IgD-negative memory B cell (primary cell): ENCODE data around the gene MAP4K2. TPM values are rescaled to one million over a fixed set of nuclear protein-coding genes. Genes with fewer than 3 reads are reported as not detected.

ENCODE experiments used
- H3K27ac Mint-ChIP-seq, 3 donors: one replicate each; pipeline ENCODE4 v1.8.0; 2020 to 2022; ENCODE audit warnings: mild to moderate bottlenecking in 3 of 3, mixed read lengths in 3 of 3, moderate library complexity in 1 of 3
- H3K27me3 Mint-ChIP-seq: one replicate; pipeline ENCODE4 v1.8.0; 2021; ENCODE audit warnings: mixed read lengths
- H3K36me3 Mint-ChIP-seq: one replicate; pipeline ENCODE4 v1.8.0; 2020; ENCODE audit warnings: mild to moderate bottlenecking, mixed read lengths
- H3K4me1 Mint-ChIP-seq, 3 donors: one replicate each; pipeline ENCODE4 v1.8.0; 2020 to 2022; ENCODE audit warnings: mixed read lengths in 3 of 3, mild to moderate bottlenecking in 1 of 3
- H3K4me3 Mint-ChIP-seq, 4 donors: one replicate each; pipeline ENCODE4 v1.8.0; 2020 to 2022; ENCODE audit warnings: mild to moderate bottlenecking in 4 of 4, mixed read lengths in 4 of 4, moderate library complexity in 3 of 4
- H3K9me3 Mint-ChIP-seq, 3 donors: one replicate each; pipeline ENCODE4 v1.8.0; 2020 to 2021; ENCODE audit warnings: mixed read lengths in 3 of 3, mild to moderate bottlenecking in 1 of 3
- polyA plus RNA-seq: library from polyadenylated mRNA; unstranded; fragments of 300-500 nt; fragmentation: Illumina TruSeq; gene quantifications from one replicate; pipeline ENCODE4 v1.2.3, GENCODE V29; 2021

The MAP4K2 gene
- polyA plus RNA-seq, 1 donor from 2014 or later: 68.1 TPM

- peak overlapping the region in 3 of 4 donors; percentile 89 to 93 (median 90) for H3K4me3 Mint-ChIP-seq
- H3K9me3 Mint-ChIP-seq: no peaks in the 10 kb centered on the region
- peaks cover 3% of the 10 kb centered on the region for H3K27me3 Mint-ChIP-seq
- peaks cover 45 to 58% (median 50%) of the 10 kb centered on the region in 3 donors for H3K4me1 Mint-ChIP-seq
- H3K36me3 Mint-ChIP-seq: peaks cover 17% of the 10 kb centered on the region
- peak overlapping the region; percentile 95 to 99 (median 96) for H3K27ac Mint-ChIP-seq
These were observed 37.6 kb downstream of the MAP4K2 start for GRCh38 chr11:64765291-64765850.

- H3K9me3 Mint-ChIP-seq: no peaks in the 10 kb centered on the region
- peaks cover 3% of the 10 kb centered on the region for H3K27me3 Mint-ChIP-seq
- peaks cover 45 to 62% (median 54%) of the 10 kb centered on the region in 3 donors for H3K4me1 Mint-ChIP-seq
- peaks cover 15% of the 10 kb centered on the region for H3K36me3 Mint-ChIP-seq
- H3K27ac Mint-ChIP-seq: peak overlapping the region; percentile 95 to 99 (median 96)
- H3K4me3 Mint-ChIP-seq: peak overlapping the region; percentile 68 to 93 (median 90)
These were observed 38.3 kb downstream of the MAP4K2 start for GRCh38 chr11:64764753-64765152.

- Mint-ChIP-seq H3K36me3 (peaks cover 11% of the 10 kb centered on the region), H3K4me3 (peak overlapping the region; percentile 68 to 93 (median 90)), H3K27me3 (peaks cover 3% of the 10 kb centered on the region)
These were observed 38.9 kb downstream of the MAP4K2 start for GRCh38 chr11:64764040-64764611.

GRCh38 chr11:64763526-64764039 lies 39.4 kb downstream of the MAP4K2 start:
- Mint-ChIP-seq H3K27ac (peak overlapping the region; percentile 95 to 99 (median 99)), H3K9me3 (no peaks in the 10 kb centered on the region), H3K27me3 (peaks cover 3% of the 10 kb centered on the region), H3K36me3 (peaks cover 11% of the 10 kb centered on the region), H3K4me1 (peaks cover 45 to 60% (median 48%) of the 10 kb centered on the region in 3 donors), H3K4me3 (peak overlapping the region; percentile 68 to 93 (median 90))

More at GRCh38 chr11:64764040-64764611, 38.9 kb downstream of the MAP4K2 start:
- H3K4me1 Mint-ChIP-seq: peaks cover 45 to 62% (median 49%) of the 10 kb centered on the region in 3 donors
- H3K9me3 Mint-ChIP-seq: no peaks in the 10 kb centered on the region
- peak overlapping the region; percentile 95 to 99 (median 96) for H3K27ac Mint-ChIP-seq

GRCh38 chr11:64762674-64763525 lies 40.1 kb downstream of the MAP4K2 start:
- peaks cover 11% of the 10 kb centered on the region for H3K36me3 Mint-ChIP-seq
- peak overlapping the region; percentile 95 to 99 (median 99) for H3K27ac Mint-ChIP-seq
- H3K27me3 Mint-ChIP-seq: peaks cover 3% of the 10 kb centered on the region
- no peaks in the 10 kb centered on the region for H3K9me3 Mint-ChIP-seq
- peaks cover 44 to 54% (median 44%) of the 10 kb centered on the region in 3 donors for H3K4me1 Mint-ChIP-seq
- H3K4me3 Mint-ChIP-seq: peak overlapping the region; percentile 62 to 91 (median 76)

- peaks cover 3% of the 10 kb centered on the region for H3K27me3 Mint-ChIP-seq
- peaks cover 8% of the 10 kb centered on the region for H3K36me3 Mint-ChIP-seq
- peak overlapping the region; percentile 55 to 91 (median 75) for H3K4me3 Mint-ChIP-seq
- H3K9me3 Mint-ChIP-seq: no peaks in the 10 kb centered on the region
- H3K4me1 Mint-ChIP-seq: peaks cover 39 to 51% (median 40%) of the 10 kb centered on the region in 3 donors
- H3K27ac Mint-ChIP-seq: peak overlapping the region; percentile 95 to 99 (median 99)
These were observed 40.7 kb downstream of the MAP4K2 start for GRCh38 chr11:64762277-64762673.

GRCh38 chr11:64760759-64761420 lies 42.1 kb downstream of the MAP4K2 start:
- Mint-ChIP-seq H3K4me1 (peaks cover 39 to 52% (median 40%) of the 10 kb centered on the region in 3 donors), H3K36me3 (peaks cover 8% of the 10 kb centered on the region), H3K27ac (peak overlapping the region; percentile 95 to 99 (median 98)), H3K9me3 (no peaks in the 10 kb centered on the region), H3K27me3 (peaks cover 3% of the 10 kb centered on the region), H3K4me3 (peak overlapping the region; percentile 41 to 91 (median 60))

GRCh38 chr11:64759722-64760719 lies 43.0 kb downstream of the MAP4K2 start, which contains the start of gene PYGM:
Gene PYGM, minus strand, starts transcription at chr11:64759974. Its CDS starts 76 bp downstream, at chr11:64759898.
- H3K27ac Mint-ChIP-seq: peak within 1 kb of the TSS; percentile 95 to 99 (median 98)
- H3K27me3 Mint-ChIP-seq: peaks cover 3% of the 10 kb centered on the region
- H3K36me3 Mint-ChIP-seq: peaks cover 8% of the 10 kb centered on the region
- no peaks in the 10 kb centered on the region for H3K9me3 Mint-ChIP-seq
- H3K4me1 Mint-ChIP-seq: peaks cover 33 to 49% (median 33%) of the 10 kb centered on the region in 3 donors
- peak within 1 kb of the TSS; percentile 41 to 76 (median 50) for H3K4me3 Mint-ChIP-seq

- Mint-ChIP-seq H3K27me3 (peaks cover 3% of the 10 kb centered on the region), H3K9me3 (no peaks in the 10 kb centered on the region), H3K4me3 (peak overlapping the region in 1 of 4 donors; percentile 57), H3K27ac (peak overlapping the region; percentile 16 to 99 (median 71)), H3K36me3 (peaks cover 4% of the 10 kb centered on the region), H3K4me1 (peaks cover 25 to 41% (median 25%) of the 10 kb centered on the region in 3 donors)
These were observed 43.8 kb downstream of the MAP4K2 start for GRCh38 chr11:64759131-64759721.

GRCh38 chr11:64758330-64759079 lies 44.5 kb downstream of the MAP4K2 start:
- peak overlapping the region; percentile 23 to 99 (median 71) for H3K27ac Mint-ChIP-seq
- no peaks in the 10 kb centered on the region for H3K9me3 Mint-ChIP-seq
- H3K27me3 Mint-ChIP-seq: peaks cover 3% of the 10 kb centered on the region
- H3K36me3 Mint-ChIP-seq: peaks cover 5% of the 10 kb centered on the region
- peaks cover 20 to 35% (median 21%) of the 10 kb centered on the region in 3 donors for H3K4me1 Mint-ChIP-seq
- peak overlapping the region in 1 of 4 donors; percentile 17 for H3K4me3 Mint-ChIP-seq

GRCh38 chr11:64757549-64758329 lies 45.3 kb downstream of the MAP4K2 start:
- H3K36me3 Mint-ChIP-seq: peaks cover 2% of the 10 kb centered on the region
- no peaks in the 10 kb centered on the region for H3K9me3 Mint-ChIP-seq
- peak overlapping the region in 2 of 3 donors; percentile 63 to 72 for H3K27ac Mint-ChIP-seq
- H3K4me1 Mint-ChIP-seq: peaks cover 14 to 30% (median 17%) of the 10 kb centered on the region in 3 donors
- H3K27me3 Mint-ChIP-seq: peaks cover 3% of the 10 kb centered on the region
- peak overlapping the region in 2 of 4 donors; percentile 55 to 60 for H3K4me3 Mint-ChIP-seq
